Measurements from ENCODE around the gene ADCY1. TPM values are rescaled to one million over a fixed set of nuclear protein-coding genes. Genes with fewer than 3 reads are reported as not detected.

Gene ADCY1
- total RNA-seq, 2 experiments from 2014 or later = 0.02 to 0.07 TPM

DNA sequence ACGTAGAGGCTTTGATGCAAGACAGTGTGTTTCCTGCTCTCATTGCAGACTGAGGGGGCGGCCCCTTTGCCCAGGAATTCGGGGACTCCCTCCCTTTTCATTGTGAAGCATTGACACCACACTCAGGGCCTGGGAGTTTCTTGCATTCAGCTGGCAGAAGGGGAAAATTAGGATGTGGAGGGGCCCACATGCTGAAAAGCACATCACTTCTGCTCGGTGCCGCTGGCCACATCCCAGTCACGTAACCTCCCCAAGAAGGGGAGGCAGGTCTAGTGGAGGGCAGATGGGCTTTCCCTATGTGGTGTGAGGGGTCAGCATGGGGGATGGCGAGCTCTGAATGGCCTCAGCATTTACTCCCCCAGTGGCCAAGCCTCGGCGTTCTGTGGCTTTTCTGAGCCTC lies 47.9 kb downstream of the ADCY1 start:
- no peaks in the 10 kb centered on the region for H3K4me1 Mint-ChIP-seq (ENCODE audit: low read depth)
- TF ChIP-seq, protein P1, sequence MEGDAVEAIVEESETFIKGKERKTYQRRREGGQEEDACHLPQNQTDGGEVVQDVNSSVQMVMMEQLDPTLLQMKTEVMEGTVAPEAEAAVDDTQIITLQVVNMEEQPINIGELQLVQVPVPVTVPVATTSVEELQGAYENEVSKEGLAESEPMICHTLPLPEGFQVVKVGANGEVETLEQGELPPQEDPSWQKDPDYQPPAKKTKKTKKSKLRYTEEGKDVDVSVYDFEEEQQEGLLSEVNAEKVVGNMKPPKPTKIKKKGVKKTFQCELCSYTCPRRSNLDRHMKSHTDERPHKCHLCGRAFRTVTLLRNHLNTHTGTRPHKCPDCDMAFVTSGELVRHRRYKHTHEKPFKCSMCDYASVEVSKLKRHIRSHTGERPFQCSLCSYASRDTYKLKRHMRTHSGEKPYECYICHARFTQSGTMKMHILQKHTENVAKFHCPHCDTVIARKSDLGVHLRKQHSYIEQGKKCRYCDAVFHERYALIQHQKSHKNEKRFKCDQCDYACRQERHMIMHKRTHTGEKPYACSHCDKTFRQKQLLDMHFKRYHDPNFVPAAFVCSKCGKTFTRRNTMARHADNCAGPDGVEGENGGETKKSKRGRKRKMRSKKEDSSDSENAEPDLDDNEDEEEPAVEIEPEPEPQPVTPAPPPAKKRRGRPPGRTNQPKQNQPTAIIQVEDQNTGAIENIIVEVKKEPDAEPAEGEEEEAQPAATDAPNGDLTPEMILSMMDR (IDR thresholded peaks at IDR 0.05) = no peak
- no peaks in the 10 kb centered on the region for H3K36me3 Mint-ChIP-seq (ENCODE audit: low read depth)
- intact Hi-C loops (cut with micrococcal nuclease) = no loop called here
- DNase-seq = no peak
- no peak for ATAC-seq
- CTCF ChIA-PET = no interaction called here
- H3K27me3 Mint-ChIP-seq = no peaks in the 10 kb centered on the region
- peaks cover 2% of the 10 kb centered on the region for H3K9me3 Mint-ChIP-seq
- no peak overlapping the region for H3K4me3 Mint-ChIP-seq
- no peak overlapping the region for H3K27ac Mint-ChIP-seq
- POLR2A ChIA-PET = no interaction called here

DNA sequence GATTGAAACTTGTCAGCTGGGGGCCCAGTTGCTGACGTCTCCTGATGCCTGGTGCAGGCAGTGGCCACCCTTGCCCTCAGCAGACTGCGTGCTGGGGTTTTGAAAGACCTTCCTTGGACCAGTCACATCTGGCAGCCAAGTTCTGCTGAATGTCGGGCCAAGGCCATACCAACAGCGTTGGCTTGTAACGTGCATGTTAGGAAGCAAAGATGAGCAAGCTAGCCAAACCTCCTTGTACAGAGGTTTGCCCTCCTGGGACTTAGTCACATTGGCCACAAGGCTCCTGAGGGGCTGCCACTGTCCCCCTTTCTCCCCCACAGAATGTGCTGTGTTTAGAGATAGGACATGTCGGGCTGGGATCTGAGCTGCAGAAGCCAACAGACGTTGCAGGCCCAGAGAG lies 49.0 kb downstream of the ADCY1 start:
- ChIA-PET POLR2A (no interaction called here), CTCF (no interaction called here)
- no peak overlapping the region for H3K4me3 Mint-ChIP-seq
- H3K36me3 Mint-ChIP-seq (ENCODE audit: low read depth) = no peaks in the 10 kb centered on the region
- no peaks in the 10 kb centered on the region for H3K4me1 Mint-ChIP-seq (ENCODE audit: low read depth)
- no peaks in the 10 kb centered on the region for H3K27me3 Mint-ChIP-seq
- DNase-seq (no peak), ATAC-seq (no peak)
- intact Hi-C loops (cut with micrococcal nuclease) = no loop called here
- H3K27ac Mint-ChIP-seq = no peak overlapping the region
- H3K9me3 Mint-ChIP-seq = peaks cover 2% of the 10 kb centered on the region
- TF ChIP-seq, protein P1 (IDR thresholded peaks at IDR 0.05) = no peak

DNA sequence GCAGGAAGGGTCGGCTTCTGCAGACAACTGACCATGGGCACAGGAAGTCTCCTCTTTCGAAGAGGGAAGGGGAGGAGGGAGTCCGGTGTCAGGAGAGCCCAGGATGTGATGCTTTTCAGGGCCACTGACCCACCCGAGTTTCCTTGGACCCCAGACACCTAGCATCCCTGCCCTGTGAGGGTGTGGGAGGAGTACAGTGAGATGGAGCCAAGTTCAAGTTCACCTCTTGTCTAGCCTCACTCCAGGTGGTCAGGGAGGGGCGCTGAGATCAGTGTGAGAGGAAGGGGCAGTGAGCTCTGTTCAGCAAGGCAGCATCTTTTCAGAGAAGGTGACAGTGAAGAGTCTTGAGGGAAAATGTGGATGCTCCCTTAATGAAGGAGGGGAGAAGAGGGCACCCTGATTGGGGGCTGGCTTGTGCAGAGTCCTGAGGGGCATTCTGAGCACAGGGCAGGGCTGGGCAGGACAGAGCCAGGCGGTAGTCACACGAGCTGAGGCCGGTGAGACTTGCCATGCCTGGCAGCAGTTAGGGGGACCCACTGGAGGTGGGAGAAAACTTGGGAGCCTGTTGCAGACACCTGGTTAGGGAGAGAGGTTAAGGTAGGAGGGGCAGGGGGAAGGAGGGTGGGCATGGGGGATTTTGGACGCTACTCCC lies 49.7 kb downstream of the ADCY1 start:
- TF ChIP-seq, protein P1 (IDR thresholded peaks at IDR 0.05) = no peak
- Mint-ChIP-seq H3K4me1 (ENCODE audit: low read depth) (no peaks in the 10 kb centered on the region), H3K4me3 (no peak overlapping the region), H3K9me3 (peaks cover 2% of the 10 kb centered on the region), H3K27ac (no peak overlapping the region), H3K36me3 (ENCODE audit: low read depth) (no peaks in the 10 kb centered on the region), H3K27me3 (peaks cover 2% of the 10 kb centered on the region)
- ChIA-PET POLR2A (no interaction called here), CTCF (no interaction called here)
- no peak for ATAC-seq
- DNase-seq = no peak
- intact Hi-C loops (cut with micrococcal nuclease) = no loop called here

DNA sequence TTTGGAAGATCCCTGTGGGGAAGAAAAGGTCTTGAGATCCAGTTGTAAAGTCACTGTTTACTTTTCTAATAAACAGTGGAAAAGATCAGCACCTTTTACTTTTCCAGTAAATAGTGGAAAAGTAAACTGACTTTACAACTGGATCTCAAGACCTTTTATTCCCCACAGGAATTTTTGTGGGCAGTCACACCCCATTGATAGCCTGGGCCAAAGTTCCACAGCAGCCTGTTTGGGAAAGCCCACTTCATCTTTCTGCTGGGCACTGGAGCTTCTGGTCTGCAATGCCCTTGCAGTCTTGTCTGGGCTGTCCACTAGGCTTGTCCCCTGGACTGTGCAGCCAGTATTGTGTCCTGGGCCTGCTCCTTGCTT lies 50.2 kb downstream of the ADCY1 start:
- intact Hi-C loops (cut with micrococcal nuclease) = no loop called here
- peaks cover 2% of the 10 kb centered on the region for H3K9me3 Mint-ChIP-seq
- DNase-seq (no peak), ATAC-seq (no peak)
- no peak overlapping the region for H3K4me3 Mint-ChIP-seq
- no peaks in the 10 kb centered on the region for H3K36me3 Mint-ChIP-seq (ENCODE audit: low read depth)
- no peaks in the 10 kb centered on the region for H3K4me1 Mint-ChIP-seq (ENCODE audit: low read depth)
- peaks cover 2% of the 10 kb centered on the region for H3K27me3 Mint-ChIP-seq
- ChIA-PET POLR2A (no interaction called here), CTCF (no interaction called here)
- H3K27ac Mint-ChIP-seq = no peak overlapping the region
- TF ChIP-seq, protein P1 (IDR thresholded peaks at IDR 0.05) = no peak

DNA sequence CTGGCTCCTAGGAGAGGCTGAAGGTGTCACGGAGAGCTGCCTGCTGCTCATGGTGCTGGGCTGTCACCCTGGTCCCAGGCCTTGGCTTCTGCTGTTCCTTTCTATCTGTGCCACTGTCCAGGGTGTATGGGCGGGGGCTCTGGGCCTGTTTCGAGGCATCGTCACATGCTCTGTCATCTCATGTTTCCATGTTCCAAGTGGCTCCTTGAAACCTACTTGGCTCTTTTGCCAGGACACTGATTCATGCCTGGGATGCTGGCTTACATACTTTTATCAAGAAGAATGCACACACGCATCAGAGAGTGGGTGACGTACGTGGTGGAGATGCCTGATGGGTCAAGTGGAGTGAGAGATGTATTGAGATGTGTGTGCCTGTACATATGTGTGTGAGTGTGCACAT lies 50.9 kb downstream of the ADCY1 start:
- no peaks in the 10 kb centered on the region for H3K36me3 Mint-ChIP-seq (ENCODE audit: low read depth)
- H3K4me3 Mint-ChIP-seq = no peak overlapping the region
- TF ChIP-seq, protein P1 (IDR thresholded peaks at IDR 0.05) = no peak
- no peaks in the 10 kb centered on the region for H3K4me1 Mint-ChIP-seq (ENCODE audit: low read depth)
- DNase-seq = no peak
- ChIA-PET POLR2A (no interaction called here), CTCF (no interaction called here)
- no peak overlapping the region for H3K27ac Mint-ChIP-seq
- H3K27me3 Mint-ChIP-seq = peaks cover 2% of the 10 kb centered on the region
- no peak for ATAC-seq
- intact Hi-C loops (cut with micrococcal nuclease) = no loop called here
- peaks cover 2% of the 10 kb centered on the region for H3K9me3 Mint-ChIP-seq
